ENCODE results near the gene FNTB.

DNA sequence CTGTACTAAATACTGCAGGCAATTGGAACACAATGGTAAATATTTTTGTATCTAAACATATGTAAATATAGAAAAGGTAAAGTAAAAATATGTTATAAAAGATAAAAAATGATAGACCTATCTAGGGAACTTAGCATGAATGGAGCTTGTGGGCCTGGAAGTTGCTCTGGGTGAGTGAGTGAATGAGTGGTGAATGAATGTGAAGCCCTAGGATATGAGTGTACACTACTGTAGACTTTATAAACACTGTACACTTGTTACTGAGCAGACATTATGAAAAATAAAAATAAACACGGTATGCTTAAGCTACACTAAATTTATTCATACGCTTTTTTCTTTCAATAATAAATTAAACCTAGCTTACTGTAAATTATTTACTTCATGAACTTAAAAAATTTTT is 7.8 kb downstream of the FNTB start:
- TF ChIP-seq TAF1 (IDR thresholded peaks at IDR 0.05; ENCODE audit: borderline replicate concordance, low read depth, low read length): no peak
- TF ChIP-seq POLR2A (IDR thresholded peaks at IDR 0.05; ENCODE audit: low read depth, low read length): no peak
